NCI-H82 (cell line): ENCODE data around the gene ZNF143.
"Not testable (repeated sequence)": the region's sequence is repeated elsewhere in the genome, so short reads cannot be mapped to it uniquely, and the experiment has no call there.

Experiments used
- DNase-seq: peaks from one replicate; lab custom pipeline; 2025; lab: John Stamatoyannopoulos, UW

Gene ZNF143

GRCh38 chr11:9498457-9499078 is 37.8 kb downstream of the ZNF143 start:
- no peak for DNase-seq

- peak; percentile 83 for DNase-seq
These were observed 45.9 kb downstream of the ZNF143 start for GRCh38 chr11:9506489-9507276.

GRCh38 chr11:9507277-9507580 is 46.4 kb downstream of the ZNF143 start:
- DNase-seq, result no peak

DNA sequence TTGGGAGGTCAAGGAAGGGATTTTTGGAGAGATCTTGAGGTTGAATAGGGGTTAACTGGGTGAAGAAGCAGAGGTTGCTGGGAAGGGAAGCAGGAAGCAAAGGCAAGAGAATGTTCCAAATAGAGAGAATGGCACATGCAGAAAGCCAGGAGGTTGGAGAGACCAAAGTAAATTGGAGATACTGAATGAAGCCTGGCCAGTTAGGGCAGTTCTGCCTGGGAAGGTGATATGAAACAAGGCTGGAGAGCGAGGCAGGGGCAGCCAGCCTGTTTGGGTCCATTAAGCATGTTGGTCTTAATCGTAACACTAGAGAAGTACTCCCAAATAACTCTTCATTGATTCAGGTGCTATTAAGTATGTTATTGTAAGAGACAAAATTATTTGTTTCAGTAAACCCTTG is 48.2 kb downstream of the ZNF143 start:
- DNase-seq, result no peak

DNA sequence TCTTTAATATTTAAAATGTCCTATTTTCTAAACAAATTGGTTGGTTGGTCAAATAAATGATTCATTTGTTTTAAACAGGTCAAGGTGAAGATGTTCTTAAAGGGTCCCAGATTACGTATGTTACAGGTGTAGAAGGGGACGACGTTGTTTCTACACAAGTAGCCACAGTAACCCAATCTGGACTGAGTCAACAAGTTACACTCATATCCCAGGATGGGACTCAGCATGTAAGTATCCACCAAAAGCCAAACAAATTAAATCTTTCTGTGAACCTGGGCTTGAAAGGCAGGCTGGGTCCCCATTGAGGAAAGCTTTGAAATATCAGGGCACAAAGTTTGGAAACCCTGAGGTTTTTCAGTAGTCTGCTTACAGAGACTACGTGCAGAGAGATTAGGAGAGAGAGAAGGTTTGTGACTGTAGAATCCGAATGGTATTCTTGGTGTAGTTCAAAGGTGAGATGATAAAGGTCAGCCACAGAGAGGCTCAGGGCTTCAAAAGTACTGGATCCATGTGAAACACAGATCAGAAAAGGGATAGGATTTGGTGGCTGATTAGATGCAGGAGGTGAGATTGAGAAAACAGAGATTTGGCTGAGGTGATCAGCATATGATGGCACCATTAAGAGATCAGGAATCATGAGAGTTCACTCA is 51.7 kb downstream of the ZNF143 start:
- no peak for DNase-seq

DNA sequence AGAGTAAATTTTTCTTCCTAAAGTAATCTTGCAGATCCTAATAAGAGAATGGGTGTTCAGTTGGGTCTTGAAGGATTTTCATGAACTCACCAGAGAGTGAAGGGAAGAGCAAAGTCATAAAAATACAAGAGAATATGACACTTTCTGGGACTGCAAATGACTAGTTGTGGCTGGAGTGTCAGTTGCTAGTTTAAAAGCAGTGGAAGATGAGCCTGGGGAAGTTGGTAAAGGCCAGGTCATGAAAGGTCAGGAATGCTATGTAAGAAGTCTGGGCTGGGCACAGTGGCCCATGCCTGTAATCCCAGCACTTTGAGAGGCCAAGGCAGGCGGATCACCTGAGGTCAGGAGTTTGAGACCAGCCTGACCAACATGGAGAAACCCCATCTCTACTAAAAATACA is 53.8 kb downstream of the ZNF143 start:
- DNase-seq, result not testable (repeated sequence)

DNA sequence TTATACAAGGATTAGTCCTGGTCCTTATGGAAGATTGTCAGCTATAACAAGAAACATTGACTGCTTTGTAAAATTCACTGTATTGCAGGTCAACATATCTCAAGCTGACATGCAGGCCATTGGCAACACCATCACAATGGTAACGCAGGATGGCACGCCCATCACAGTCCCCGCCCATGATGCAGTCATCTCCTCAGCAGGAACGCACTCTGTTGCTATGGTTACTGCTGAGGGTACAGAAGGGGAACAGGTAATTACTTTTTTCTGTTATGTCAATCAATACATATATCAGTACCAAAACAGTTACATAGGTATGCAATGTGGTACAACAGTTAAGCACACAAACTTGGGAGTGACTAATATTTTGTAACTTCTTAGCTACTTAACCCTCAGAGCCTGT is 55.3 kb downstream of the ZNF143 start:
- DNase-seq, result no peak

DNA sequence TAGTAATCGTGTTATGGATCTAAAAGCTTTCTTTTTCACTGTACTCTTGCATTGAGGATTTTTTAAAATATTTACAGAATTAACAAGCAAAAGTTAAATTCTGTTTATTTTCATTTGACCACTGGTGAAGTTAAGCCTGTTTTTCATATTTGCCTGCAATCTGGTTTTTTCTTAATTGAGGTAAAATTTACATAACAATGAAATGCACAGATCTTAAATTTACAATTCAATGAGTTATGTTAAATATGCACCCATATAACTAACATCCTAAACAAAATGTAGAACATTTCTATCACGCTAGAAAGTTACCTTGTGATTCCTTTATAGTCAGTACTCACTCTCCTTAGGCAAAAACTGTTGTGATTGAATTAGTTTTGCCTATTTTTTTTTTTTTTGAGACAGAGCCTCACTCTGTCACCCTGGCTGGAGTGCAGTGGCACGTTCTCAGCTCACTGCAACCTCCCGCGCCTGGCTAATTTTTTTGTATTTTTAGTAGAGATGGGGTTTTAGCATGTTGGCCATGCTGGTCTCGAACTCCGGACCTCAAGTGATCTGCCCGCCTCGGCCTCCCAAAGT is 58.1 kb downstream of the ZNF143 start:
- no peak for DNase-seq

DNA sequence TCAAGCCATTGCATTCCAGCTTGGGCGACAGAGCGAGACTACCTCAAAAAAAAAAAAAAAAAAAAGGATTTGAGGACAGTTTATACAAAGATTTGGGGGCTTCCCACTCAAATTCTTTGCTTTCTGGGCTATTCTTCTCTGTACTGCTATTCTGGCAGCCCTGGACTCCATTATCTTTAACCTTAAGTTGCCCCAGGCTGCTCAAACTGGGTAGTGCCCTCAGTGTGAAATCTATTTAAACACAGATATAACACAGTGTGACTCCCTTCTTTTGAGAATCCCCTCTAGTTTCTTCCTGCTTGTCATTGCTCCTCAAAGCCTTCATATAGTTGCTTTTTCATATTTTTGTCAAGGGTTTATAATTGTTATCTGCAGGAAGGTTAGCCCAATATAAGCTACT is 63.2 kb downstream of the ZNF143 start:
- DNase-seq, result no peak

GRCh38 chr11:9525116-9525515 is 64.3 kb downstream of the ZNF143 start:
- DNase-seq, result no peak

- no peak for DNase-seq
These were observed 66.8 kb downstream of the ZNF143 start for GRCh38 chr11:9527481-9528135.

DNA sequence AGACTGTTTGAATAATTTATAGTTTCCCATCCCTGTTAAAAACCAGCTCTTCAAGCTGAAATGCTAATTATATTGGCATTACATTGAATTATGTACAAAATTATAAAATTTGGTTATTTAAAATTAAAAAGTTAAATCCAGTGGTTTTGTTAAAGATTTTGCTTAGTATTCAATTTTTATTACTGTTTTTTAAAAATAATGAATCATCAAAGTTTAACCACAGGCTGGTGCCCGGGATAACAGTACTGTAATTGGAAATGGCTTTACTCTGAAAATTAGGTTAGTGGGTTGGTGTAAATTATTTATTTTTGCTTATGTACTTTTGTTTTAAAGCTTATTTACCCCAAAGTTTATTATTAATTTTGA is 67.3 kb downstream of the ZNF143 start:
- no peak for DNase-seq

- no peak for DNase-seq
These were observed 67.9 kb downstream of the ZNF143 start for GRCh38 chr11:9528573-9529333.

GRCh38 chr11:9529334-9529650 is 68.5 kb downstream of the ZNF143 start:
- peak; percentile 27 for DNase-seq

DNA sequence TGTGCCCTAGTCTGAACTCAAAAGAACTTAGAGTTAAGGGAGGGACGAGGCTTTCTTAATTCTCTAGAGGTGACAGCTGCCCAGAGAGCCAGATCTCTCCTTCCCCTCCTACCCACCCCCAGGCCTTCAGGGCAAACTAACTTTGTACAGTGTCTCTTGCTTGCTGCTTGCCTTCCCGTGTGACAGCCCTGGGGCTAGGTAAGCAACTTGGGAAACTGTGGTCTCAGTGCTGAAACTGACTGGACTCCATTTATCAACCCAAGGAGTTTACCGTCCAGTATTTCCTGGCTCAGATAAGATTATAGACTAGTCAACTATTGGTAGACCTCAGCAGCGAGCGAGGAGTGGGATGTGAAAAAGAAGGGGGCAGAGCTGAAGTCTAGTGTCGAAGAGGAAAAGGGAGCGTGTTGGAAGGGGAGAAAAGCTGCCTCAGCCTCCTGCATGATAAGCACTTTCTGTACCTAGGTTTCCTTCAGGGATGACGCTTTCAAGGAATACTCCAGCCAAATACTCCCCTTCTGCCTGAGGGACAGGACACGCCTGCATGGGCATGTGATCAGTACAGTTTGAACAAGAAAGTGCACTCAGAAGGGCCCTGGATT is 69.3 kb downstream of the ZNF143 start:
- DNase-seq, result peak; percentile 40

DNA sequence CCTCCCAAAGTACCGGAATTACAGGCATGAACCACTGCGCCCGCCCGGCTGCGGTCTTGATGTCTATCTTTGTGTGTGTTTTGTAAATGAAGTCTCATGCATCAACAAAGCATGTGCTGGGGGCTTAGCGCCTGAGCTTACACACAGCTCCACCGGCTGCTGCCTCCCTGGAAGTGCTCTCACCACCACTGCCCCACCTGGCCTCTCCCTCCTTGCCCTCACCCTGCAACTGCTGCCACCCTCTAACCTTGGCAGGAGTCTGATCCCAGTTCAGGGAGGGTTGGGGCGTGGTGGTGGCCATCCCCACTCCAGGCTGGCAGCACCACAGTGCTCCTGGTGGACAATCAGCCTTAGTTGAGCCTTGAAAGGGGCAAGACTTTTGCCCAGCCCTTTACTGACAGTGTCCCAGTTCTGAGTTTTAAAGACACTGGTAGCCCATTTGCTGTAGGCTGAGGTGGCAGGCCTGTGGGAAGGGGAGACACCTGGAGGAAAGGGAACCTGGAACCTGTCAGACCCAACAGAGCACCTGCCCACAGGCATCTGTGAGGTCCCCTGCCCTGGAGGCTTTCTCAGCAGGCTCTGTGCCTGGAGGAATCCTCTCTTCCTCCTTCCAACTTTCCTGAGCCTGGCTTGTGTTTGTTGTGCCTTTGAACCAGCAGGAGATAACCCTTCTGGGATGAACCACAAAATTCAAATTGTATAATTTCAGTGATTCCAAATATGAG is 70.3 kb downstream of the ZNF143 start:
- DNase-seq, result no peak

GRCh38 chr11:9533058-9533457 is 72.2 kb downstream of the ZNF143 start:
- no peak for DNase-seq

GRCh38 chr11:9533736-9534473 is 73.1 kb downstream of the ZNF143 start:
- no peak for DNase-seq

- peak; percentile 72 for DNase-seq
These were observed 74.5 kb downstream of the ZNF143 start for GRCh38 chr11:9535189-9535781.

- DNase-seq, result no peak
These were observed 77.7 kb downstream of the ZNF143 start for GRCh38 chr11:9538548-9538947.
